ENCODE data around the gene NRXN3.

Gene NRXN3

GRCh38 chr14:78704965-78705364, 534.8 kb downstream of the NRXN3 start:
- no peak for DNase-seq (ENCODE audit: low read depth in 1 of 2, low spot score in 1 of 2)

- no peak for DNase-seq (ENCODE audit: low read depth in 1 of 2, low spot score in 1 of 2)
Measured at GRCh38 chr14:78705989-78706388, 535.8 kb downstream of the NRXN3 start.

GRCh38 chr14:78709795-78710557, 539.8 kb downstream of the NRXN3 start:
- DNase-seq (ENCODE audit: low read depth in 1 of 2, low spot score in 1 of 2): no peak

GRCh38 chr14:78710963-78711362, 540.8 kb downstream of the NRXN3 start:
- no peak for DNase-seq (ENCODE audit: low read depth in 1 of 2, low spot score in 1 of 2)

GRCh38 chr14:78713716-78714115, 543.5 kb downstream of the NRXN3 start:
- no peak for DNase-seq (ENCODE audit: low read depth in 1 of 2, low spot score in 1 of 2)

- DNase-seq (ENCODE audit: low read depth in 1 of 2, low spot score in 1 of 2): no peak
Measured at GRCh38 chr14:78714711-78715110, 544.5 kb downstream of the NRXN3 start.

GRCh38 chr14:78721756-78722480, 551.7 kb downstream of the NRXN3 start:
- no peak for DNase-seq (ENCODE audit: low read depth in 1 of 2, low spot score in 1 of 2)

- DNase-seq (ENCODE audit: low read depth in 1 of 2, low spot score in 1 of 2): no peak
Measured at GRCh38 chr14:78725086-78725485, 554.9 kb downstream of the NRXN3 start.

GRCh38 chr14:78737116-78737515, 566.9 kb downstream of the NRXN3 start:
- DNase-seq (ENCODE audit: low read depth in 1 of 2, low spot score in 1 of 2): no peak

- no peak for DNase-seq (ENCODE audit: low read depth in 1 of 2, low spot score in 1 of 2)
Measured at GRCh38 chr14:78737601-78738000, 567.4 kb downstream of the NRXN3 start.

GRCh38 chr14:78746086-78746595, 576.0 kb downstream of the NRXN3 start:
- DNase-seq (ENCODE audit: low read depth in 1 of 2, low spot score in 1 of 2): no peak

- DNase-seq (ENCODE audit: low read depth in 1 of 2, low spot score in 1 of 2): no peak
Measured at GRCh38 chr14:78747813-78748212, 577.6 kb downstream of the NRXN3 start.

GRCh38 chr14:78752518-78753188, 582.5 kb downstream of the NRXN3 start:
- DNase-seq (ENCODE audit: low read depth in 1 of 2, low spot score in 1 of 2): no peak

GRCh38 chr14:78754059-78754458, 583.9 kb downstream of the NRXN3 start:
- DNase-seq (ENCODE audit: low read depth in 1 of 2, low spot score in 1 of 2): no peak

- no peak for DNase-seq (ENCODE audit: low read depth in 1 of 2, low spot score in 1 of 2)
Measured at GRCh38 chr14:78758333-78758732, 588.2 kb downstream of the NRXN3 start.

- DNase-seq (ENCODE audit: low read depth in 1 of 2, low spot score in 1 of 2): no peak
Measured at GRCh38 chr14:78762331-78762730, 592.2 kb downstream of the NRXN3 start.

GRCh38 chr14:78763746-78764145, 593.6 kb downstream of the NRXN3 start:
- no peak for DNase-seq (ENCODE audit: low read depth in 1 of 2, low spot score in 1 of 2)

- no peak for DNase-seq (ENCODE audit: low read depth in 1 of 2, low spot score in 1 of 2)
Measured at GRCh38 chr14:78764240-78764639, 594.1 kb downstream of the NRXN3 start.

- no peak for DNase-seq (ENCODE audit: low read depth in 1 of 2, low spot score in 1 of 2)
Measured at GRCh38 chr14:78764645-78765044, 594.5 kb downstream of the NRXN3 start.

- no peak for DNase-seq (ENCODE audit: low read depth in 1 of 2, low spot score in 1 of 2)
Measured at GRCh38 chr14:78767436-78767835, 597.3 kb downstream of the NRXN3 start.

GRCh38 chr14:78782551-78782950, 612.4 kb downstream of the NRXN3 start:
- DNase-seq (ENCODE audit: low read depth in 1 of 2, low spot score in 1 of 2): no peak

GRCh38 chr14:78785265-78785664, 615.1 kb downstream of the NRXN3 start:
- no peak for DNase-seq (ENCODE audit: low read depth in 1 of 2, low spot score in 1 of 2)

Data from activated CD4-positive, alpha-beta T cell treated with anti-CD3 and anti-CD28 coated beads, Interleukin-2, amount 50 U/mL, for 24 hours (primary cell).